Fibroblast of lung (primary cell): ENCODE results near the gene ACOT2.

ENCODE experiments used
- EZH2 ChIP-seq: IDR thresholded peaks from 2 replicates; pipeline ENCODE4 v1.5.1; 2012; ENCODE audit warnings: low read length, control low read depth, mild to moderate bottlenecking; ENCODE audit errors: missing control alignments
- TF ChIP-seq, protein P1 (sequence below), 2 donors: IDR thresholded peaks in 1 of 2; conservative IDR thresholded peaks in 1 of 2; 1 replicate in 1 of 2; 2 replicates in 1 of 2; pipeline ENCODE4 v1.5.1; 2011 to 2012; ENCODE audit warnings: low read length in 2 of 2, control low read depth in 1 of 2, inconsistent platforms in 1 of 2, low read depth in 1 of 2, mild to moderate bottlenecking in 1 of 2

DNA sequence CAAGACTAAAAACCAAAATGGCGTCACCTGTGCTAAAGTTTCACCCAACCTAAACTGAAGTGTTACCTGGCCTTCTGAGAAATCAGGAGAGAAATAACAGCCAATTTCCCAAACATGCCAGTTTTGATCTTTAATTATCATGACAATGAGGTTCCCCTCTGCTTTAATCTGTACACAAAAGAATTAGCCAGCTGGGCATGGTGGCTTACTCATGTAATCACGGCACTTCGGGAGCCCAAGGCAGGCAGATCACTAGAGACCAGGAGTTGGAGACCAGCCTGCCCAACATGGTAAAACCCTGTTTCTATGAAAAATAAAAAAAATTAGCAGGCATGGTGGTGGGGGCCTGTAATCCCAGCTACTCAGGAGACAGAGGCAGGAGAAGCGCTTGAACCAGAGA lies 15.2 kb upstream of the ACOT2 start:
- TF ChIP-seq, protein P1, sequence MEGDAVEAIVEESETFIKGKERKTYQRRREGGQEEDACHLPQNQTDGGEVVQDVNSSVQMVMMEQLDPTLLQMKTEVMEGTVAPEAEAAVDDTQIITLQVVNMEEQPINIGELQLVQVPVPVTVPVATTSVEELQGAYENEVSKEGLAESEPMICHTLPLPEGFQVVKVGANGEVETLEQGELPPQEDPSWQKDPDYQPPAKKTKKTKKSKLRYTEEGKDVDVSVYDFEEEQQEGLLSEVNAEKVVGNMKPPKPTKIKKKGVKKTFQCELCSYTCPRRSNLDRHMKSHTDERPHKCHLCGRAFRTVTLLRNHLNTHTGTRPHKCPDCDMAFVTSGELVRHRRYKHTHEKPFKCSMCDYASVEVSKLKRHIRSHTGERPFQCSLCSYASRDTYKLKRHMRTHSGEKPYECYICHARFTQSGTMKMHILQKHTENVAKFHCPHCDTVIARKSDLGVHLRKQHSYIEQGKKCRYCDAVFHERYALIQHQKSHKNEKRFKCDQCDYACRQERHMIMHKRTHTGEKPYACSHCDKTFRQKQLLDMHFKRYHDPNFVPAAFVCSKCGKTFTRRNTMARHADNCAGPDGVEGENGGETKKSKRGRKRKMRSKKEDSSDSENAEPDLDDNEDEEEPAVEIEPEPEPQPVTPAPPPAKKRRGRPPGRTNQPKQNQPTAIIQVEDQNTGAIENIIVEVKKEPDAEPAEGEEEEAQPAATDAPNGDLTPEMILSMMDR (conservative IDR thresholded peaks at IDR 0.05 in 1 of 2, IDR thresholded peaks at IDR 0.05 in 1 of 2; ENCODE audit: low read depth in 1 of 2, low read length in 2 of 2) = no peak
- TF ChIP-seq EZH2 = no peak
